GM13977 (cell line): ENCODE results near the gene GPR108.
"Not testable (repeated sequence)": the region's sequence is repeated elsewhere in the genome, so short reads cannot be mapped to it uniquely, and the experiment has no call there.

Source experiments
- DNase-seq: peaks from one replicate; pipeline ENCODE4 v3.0.0; 2012; ENCODE audit warnings: low spot score
- CTCF ChIP-seq: IDR thresholded peaks from 2 replicates; pipeline ENCODE4 v1.5.1; 2012; ENCODE audit warnings: mild to moderate bottlenecking, control low read depth; ENCODE audit not compliant: insufficient read depth; ENCODE audit errors: extremely low read depth, missing control alignments
- in situ Hi-C: fragments of 300-500 bp; cut with MboI; formaldehyde crosslinking; loops from one replicate; pipeline ENCODE4 v1.12.0; 2022; ENCODE audit warnings: low sequenced_read_pairs, low pct_unique_long_range_greater_than_20kb, mixed read lengths, inconsistent platforms; ENCODE audit not compliant: unreplicated experiment

The GPR108 gene

GRCh38 chr19:6750062-6750461 is 12.7 kb upstream of the GPR108 start:
- no peak for DNase-seq
- in situ Hi-C loops, result no loop called here
- TF ChIP-seq CTCF, result no peak

GRCh38 chr19:6748543-6748942 is 11.2 kb upstream of the GPR108 start:
- DNase-seq, result not testable (repeated sequence)
- in situ Hi-C loops, result loop anchor here (10.0 kb wide), 1 partner anchor 116 kb away; no protein-coding TSS in a partner anchor

GRCh38 chr19:6745965-6746364 is 8.6 kb upstream of the GPR108 start:
- TF ChIP-seq CTCF, result no peak
- DNase-seq, result no peak
- in situ Hi-C loops, result loop anchor here (10.0 kb wide), 1 partner anchor 119 kb away; no protein-coding TSS in a partner anchor

GRCh38 chr19:6744381-6745301 is 7.3 kb upstream of the GPR108 start:
- in situ Hi-C loops, result loop anchor here (10.0 kb wide), 1 partner anchor 120 kb away; no protein-coding TSS in a partner anchor
- TF ChIP-seq CTCF, result no peak
- DNase-seq, result no peak

GRCh38 chr19:6743714-6744380 is 6.5 kb upstream of the GPR108 start:
- in situ Hi-C loops, result loop anchor here (10.0 kb wide), 1 partner anchor 121 kb away; no protein-coding TSS in a partner anchor
- no peak for TF ChIP-seq CTCF

GRCh38 chr19:6743066-6743465 is 5.7 kb upstream of the GPR108 start:
- in situ Hi-C loops, result loop anchor here (10.0 kb wide), 1 partner anchor 122 kb away; no protein-coding TSS in a partner anchor
- TF ChIP-seq CTCF, result no peak
- no peak for DNase-seq

More at GRCh38 chr19:6743714-6744380, 6.5 kb upstream of the GPR108 start:
- no peak for DNase-seq
